GM21737 (cell line): ENCODE measurements around the gene C1orf122.

Experiments
- ATAC-seq: cut with Tn5 transposase; IDR thresholded peaks from one replicate; pipeline ENCODE4 v1.9.1; 2021; ENCODE audit warnings: mild to moderate bottlenecking, moderate library complexity; ENCODE audit not compliant: unreplicated experiment

Gene C1orf122

DNA sequence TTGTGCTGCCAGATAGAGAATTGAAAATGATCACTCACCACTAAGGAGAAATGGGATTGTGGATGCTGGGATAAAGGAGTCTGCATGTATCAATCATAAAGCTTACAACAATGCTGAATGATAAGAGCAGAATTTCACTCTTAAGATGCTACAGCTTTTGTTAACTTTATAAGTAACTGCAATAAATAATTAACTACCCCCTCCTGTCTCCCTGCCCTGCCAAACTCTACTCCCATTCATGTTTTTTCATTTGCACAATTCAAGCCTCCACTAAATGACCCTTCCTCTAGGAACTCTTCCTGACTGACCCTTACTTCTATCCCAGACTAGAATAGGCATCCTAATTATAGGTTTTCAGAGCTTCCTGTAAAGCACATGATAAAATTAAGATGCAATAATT, 36.9 kb downstream of the C1orf122 start:
- ATAC-seq: no peak

DNA sequence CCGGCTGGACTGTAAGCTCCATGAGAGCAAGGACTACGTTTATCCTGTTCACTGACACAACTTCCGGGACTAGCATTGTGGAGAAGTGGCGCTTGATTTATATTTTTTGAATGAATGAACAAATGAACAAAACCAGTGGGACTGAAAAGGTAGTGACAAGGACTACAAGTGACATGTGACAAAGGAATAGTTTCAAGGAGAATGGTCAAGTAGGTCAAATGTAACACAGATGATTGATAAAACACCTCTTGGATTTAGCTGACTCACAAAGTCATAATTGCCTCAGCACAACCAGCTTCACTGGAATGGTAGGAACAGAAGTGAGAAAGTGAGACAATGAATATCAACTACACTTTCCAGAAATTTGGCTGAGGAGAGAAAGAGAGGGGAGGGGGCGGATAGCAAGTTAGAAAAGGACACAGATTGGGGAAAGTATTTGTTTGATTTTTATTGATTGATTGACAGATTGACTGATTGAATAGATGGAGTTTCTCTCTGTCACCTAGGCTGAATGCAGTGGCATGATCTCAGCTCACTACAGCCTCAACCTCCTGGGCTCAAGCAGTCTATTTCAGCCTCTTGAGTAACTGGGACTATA, 37.6 kb downstream of the C1orf122 start:
- ATAC-seq: no peak

GRCh38 chr1:37845786-37846185, 38.2 kb downstream of the C1orf122 start:
- no peak for ATAC-seq

DNA sequence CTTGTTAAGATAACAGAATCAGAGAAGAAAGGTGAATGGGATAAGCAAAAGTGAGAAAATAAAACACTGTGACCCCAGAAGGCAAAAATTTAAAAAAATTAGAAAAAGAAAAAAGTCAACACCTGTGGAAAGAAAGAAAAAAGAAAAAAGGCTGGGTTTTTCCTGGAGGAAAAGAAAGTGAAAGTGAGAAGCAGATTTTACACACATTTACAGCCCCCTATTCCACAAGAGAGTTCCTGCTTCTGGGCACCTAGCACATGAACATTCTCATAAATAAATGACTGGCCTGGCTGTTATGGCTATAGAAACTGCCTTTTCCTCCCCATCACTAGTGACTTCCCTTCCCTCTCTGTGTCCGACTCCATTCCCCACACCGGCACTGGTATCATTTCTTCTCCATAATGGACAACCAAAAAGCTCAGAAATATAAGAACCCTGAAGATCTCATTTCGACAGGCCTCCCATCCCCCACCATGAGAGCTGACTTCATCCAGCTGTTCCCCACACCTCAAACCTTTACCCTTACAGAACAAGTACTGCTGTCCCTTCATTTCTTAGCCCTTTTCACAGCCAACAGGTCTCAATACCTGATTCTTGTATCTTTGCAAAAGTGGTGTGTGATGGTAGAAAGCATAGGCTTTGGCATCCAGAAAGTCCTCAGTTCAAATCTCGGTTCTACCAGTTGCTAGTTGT, 39.2 kb downstream of the C1orf122 start:
- no peak for ATAC-seq

GRCh38 chr1:37849480-37849879, 41.9 kb downstream of the C1orf122 start:
- ATAC-seq: no peak

DNA sequence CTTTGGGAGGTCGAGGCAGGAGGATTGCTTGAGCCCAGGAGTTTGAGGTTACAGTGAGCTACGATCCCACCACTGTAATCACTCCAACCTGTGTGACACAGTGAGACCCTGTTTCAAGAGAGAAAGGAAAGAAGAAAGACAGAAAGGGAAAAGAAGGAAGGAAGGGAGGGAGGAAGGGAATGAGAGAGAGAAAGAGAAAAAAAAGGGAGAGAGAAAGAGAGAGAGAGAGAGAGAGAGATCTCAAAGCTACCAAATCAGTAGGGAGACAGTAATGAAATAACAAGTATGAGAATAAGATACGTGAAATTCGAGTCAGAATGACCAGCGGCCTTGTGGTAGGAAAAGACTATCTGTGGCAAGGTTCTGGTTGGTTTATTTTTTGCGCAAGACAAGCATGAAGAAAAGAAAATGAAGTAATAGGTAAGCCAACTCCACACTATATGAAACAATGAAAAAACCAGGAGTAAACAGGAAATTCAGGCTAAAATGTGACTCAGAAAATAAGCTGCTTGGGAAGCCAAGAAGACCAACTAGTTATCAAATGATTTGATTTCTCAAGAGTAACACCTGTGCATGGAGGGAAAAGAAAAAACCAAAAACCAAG, 42.9 kb downstream of the C1orf122 start:
- ATAC-seq: no peak

GRCh38 chr1:37851262-37851661, 43.7 kb downstream of the C1orf122 start:
- ATAC-seq: no peak

- no peak for ATAC-seq
Observed at GRCh38 chr1:37851782-37852210, 44.2 kb downstream of the C1orf122 start.

DNA sequence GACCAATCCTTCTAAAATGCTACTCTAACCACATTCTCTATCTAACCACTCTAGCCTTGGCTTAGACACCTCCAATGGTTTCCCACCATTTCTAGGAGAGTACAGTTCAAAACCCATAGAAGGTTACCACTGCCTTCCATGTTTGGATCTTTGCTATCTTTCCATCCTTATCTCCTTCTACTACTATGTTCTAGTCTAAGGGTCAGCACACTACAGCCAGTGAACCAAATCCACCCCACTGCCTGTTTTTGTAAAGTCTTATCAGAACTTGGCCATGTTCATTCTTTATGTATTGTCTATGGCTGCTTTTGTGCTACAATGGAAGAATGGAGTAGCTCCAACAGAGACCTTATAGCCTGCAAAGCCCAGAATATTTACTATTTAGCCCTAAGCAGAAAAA, 45.6 kb downstream of the C1orf122 start:
- ATAC-seq: no peak

GRCh38 chr1:37854406-37854805, 46.8 kb downstream of the C1orf122 start:
- ATAC-seq: no peak
